GM10847 (cell line): ENCODE measurements around the gene MVD.

Source experiments
- POLR2A ChIP-seq: IDR thresholded peaks from 2 replicates; pipeline ENCODE4 v1.6.1; 2011; ENCODE audit not compliant: insufficient read length; ENCODE audit errors: extremely low read depth

The MVD gene

DNA sequence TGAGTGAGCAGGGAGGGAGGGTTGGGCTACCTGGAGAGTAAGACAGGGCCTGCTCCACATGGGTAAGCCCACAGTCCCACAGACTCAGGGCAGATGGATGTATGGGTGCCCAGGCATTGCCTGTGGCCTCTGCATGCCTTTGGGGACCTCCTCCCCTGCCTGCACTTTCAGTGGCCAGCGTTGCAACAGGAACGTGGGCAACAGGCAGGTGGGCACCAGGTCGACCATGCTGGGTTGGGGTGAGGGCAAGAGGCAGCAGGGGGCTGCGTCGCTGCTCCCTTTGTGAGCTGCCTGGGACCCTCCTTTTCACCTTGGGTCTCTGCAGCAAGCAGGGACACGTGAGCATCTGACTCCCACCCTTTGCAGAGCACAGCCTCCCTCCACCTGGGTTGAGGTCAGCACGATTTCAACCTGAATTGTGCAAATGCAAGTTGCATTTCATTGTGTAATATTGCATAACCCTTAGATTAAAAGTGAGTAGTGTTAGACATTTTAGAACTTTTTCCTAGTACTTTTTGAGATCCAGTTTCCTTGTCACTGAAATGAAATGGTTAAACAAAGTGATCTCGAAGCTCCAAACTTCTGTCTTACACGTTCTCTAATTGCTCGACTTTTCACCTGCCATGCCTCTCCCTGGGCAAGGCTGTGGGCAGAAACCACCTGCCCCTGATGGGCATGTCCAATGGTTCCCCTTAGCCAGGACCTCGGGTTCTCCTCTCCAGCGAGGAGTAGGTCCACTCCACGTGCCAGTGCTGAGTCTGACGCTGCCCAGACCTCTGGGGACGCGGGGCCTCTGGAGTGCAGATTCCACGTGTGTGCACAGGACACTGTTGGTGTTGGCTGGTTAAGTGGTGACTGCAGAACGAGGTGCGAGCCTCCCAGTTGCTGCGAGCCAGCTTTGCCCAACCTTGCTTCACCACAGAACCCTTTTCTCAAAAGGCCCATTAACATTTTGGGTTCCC lies 57.4 kb downstream of the MVD start:
- TF ChIP-seq POLR2A = no peak

DNA sequence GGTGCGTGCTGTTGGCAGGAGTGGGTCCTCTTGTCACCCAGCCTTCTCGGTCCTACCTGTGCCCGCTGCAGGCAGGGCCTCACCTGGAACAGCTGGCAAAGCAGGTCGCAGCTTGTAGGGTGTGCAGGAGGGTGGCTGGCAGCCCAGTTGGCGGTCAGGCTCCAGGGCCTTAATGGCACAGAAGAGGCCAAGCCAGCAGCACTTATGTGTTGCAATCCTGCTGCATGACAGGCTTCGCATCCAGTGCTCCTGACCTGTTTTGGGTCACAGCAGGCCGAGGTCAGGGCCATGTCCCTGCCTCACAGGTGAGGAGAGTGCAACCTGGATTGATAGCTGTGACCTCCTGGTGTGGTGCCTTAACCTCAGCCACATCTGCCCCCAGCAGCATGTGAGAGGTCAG lies 60.8 kb downstream of the MVD start:
- TF ChIP-seq POLR2A = no peak
